HEK293 (cell line): ENCODE measurements around the gene SLC6A2.

Source experiments
- CTCF ChIA-PET: fragments of 350-600 bp; formaldehyde crosslinking; extraction: SDS; loops from one replicate; lab custom pipeline; 2021; ENCODE audit warnings: antibody characterized with exemption; lab: Yijun Ruan, JAX
- POLR2A ChIA-PET: fragments of 300-600 bp; formaldehyde crosslinking; extraction: SDS; loops from one replicate; lab custom pipeline; 2020; ENCODE audit warnings: antibody characterized with exemption, inconsistent platforms; lab: Yijun Ruan, JAX
- H3K27ac ChIP-seq: fragments of 200-500 bp; sonication (Bioruptor generic); 2 replicates; pipeline ENCODE4 v1.5.1; 2014; ENCODE audit warnings: low read depth, low read length, control low read depth, inconsistent platforms; ENCODE audit errors: extremely low read depth
- H3K36me3 ChIP-seq, 2 experiments: fragments of 200-500 bp in 1 of 2; sonication (Bioruptor generic) in 1 of 2; 1 replicate in 1 of 2; 2 replicates in 1 of 2; pipeline ENCODE4 v1.5.1; 2014 to 2017; ENCODE audit warnings: inconsistent platforms in 2 of 2, low read length in 2 of 2; ENCODE audit not compliant: control insufficient read depth in 2 of 2, insufficient read depth in 1 of 2
- H3K4me1 ChIP-seq: fragments of 200-500 bp; sonication (Bioruptor generic); 2 replicates; pipeline ENCODE4 v1.5.1; 2014; ENCODE audit warnings: mild to moderate bottlenecking, low read length, inconsistent platforms; ENCODE audit not compliant: control insufficient read depth, insufficient read depth
- H3K4me3 ChIP-seq: 2 replicates; pipeline ENCODE4 v1.5.1; 2011; ENCODE audit warnings: low read depth, mild to moderate bottlenecking, control low read depth, low read length, moderate library complexity
- H3K9me3 ChIP-seq: fragments of 200-500 bp; sonication (Bioruptor generic); 2 replicates; pipeline ENCODE4 v1.5.1; 2014; ENCODE audit warnings: low read depth, low read length, inconsistent platforms; ENCODE audit not compliant: control insufficient read depth, insufficient read depth
- CTCF ChIP-seq: fragments of 450-650 bp; formaldehyde crosslinking; IDR thresholded peaks from 2 replicates; pipeline ENCODE4 v1.5.1; 2016; ENCODE audit warnings: missing biosample characterization, missing genetic modification characterization
- GFI1B ChIP-seq: fragments of 450-650 bp; formaldehyde crosslinking; IDR thresholded peaks from 2 replicates; pipeline ENCODE4 v1.5.1; 2016; ENCODE audit warnings: missing biosample characterization, missing genetic modification characterization
- GLIS1 ChIP-seq: fragments of 450-650 bp; formaldehyde crosslinking; IDR thresholded peaks from 2 replicates; pipeline ENCODE4 v1.5.1; 2016; ENCODE audit warnings: missing biosample characterization, missing genetic modification characterization
- PATZ1 ChIP-seq: fragments of 450-650 bp; formaldehyde crosslinking; IDR thresholded peaks from 2 replicates; pipeline ENCODE4 v1.5.1; 2016; ENCODE audit warnings: missing biosample characterization, missing genetic modification characterization
- PRDM10 ChIP-seq: fragments of 450-650 bp; formaldehyde crosslinking; IDR thresholded peaks from 2 replicates; pipeline ENCODE4 v1.5.1; 2016; ENCODE audit warnings: missing biosample characterization, missing genetic modification characterization
- RBAK ChIP-seq: fragments of 450-650 bp; formaldehyde crosslinking; IDR thresholded peaks from 2 replicates; pipeline ENCODE4 v1.5.1; 2016; ENCODE audit warnings: missing biosample characterization, missing genetic modification characterization
- ZBTB26 ChIP-seq: fragments of 450-650 bp; formaldehyde crosslinking; optimal IDR thresholded peaks from 2 replicates; pipeline ENCODE3; 2016; ENCODE audit warnings: missing biosample characterization, mild to moderate bottlenecking, missing genetic modification characterization
- ZBTB48 ChIP-seq: fragments of 450-650 bp; formaldehyde crosslinking; IDR thresholded peaks from 2 replicates; pipeline ENCODE4 v1.5.1; 2016; ENCODE audit warnings: missing biosample characterization, missing genetic modification characterization
- ZIC2 ChIP-seq: fragments of 450-650 bp; formaldehyde crosslinking; IDR thresholded peaks from 2 replicates; pipeline ENCODE4 v1.5.1; 2016; ENCODE audit warnings: missing biosample characterization, missing genetic modification characterization
- ZNF274 ChIP-seq, 2 experiments: fragments of 200-500 bp in 1 of 2; fragments of 450-650 bp in 1 of 2; sonication (Bioruptor generic) in 1 of 2; formaldehyde crosslinking in 1 of 2; IDR thresholded peaks; 2 replicates each; pipeline versions ENCODE4 v1.5.1 to v1.6.1; 2014 to 2016; ENCODE audit warnings: borderline replicate concordance in 1 of 2, inconsistent platforms in 1 of 2, low read length in 1 of 2, missing biosample characterization in 1 of 2, missing genetic modification characterization in 1 of 2
- ZNF335 ChIP-seq: fragments of 450-650 bp; formaldehyde crosslinking; conservative IDR thresholded peaks from 2 replicates; pipeline ENCODE4 v1.5.1; 2016; ENCODE audit warnings: missing biosample characterization, missing genetic modification characterization
- ZNF449 ChIP-seq: fragments of 450-650 bp; formaldehyde crosslinking; IDR thresholded peaks from 2 replicates; pipeline ENCODE4 v1.5.1; 2017; ENCODE audit warnings: missing biosample characterization, mild to moderate bottlenecking, missing genetic modification characterization, moderate library complexity
- ZNF544 ChIP-seq: fragments of 450-650 bp; formaldehyde crosslinking; IDR thresholded peaks from 2 replicates; pipeline ENCODE4 v1.5.0; 2017; ENCODE audit warnings: missing biosample characterization, missing genetic modification characterization
- ZNF660 ChIP-seq: fragments of 450-650 bp; IDR thresholded peaks from 2 replicates; pipeline ENCODE4 v1.5.1; 2018; ENCODE audit warnings: missing biosample characterization, mild to moderate bottlenecking, missing genetic modification characterization
- ZNF830 ChIP-seq: fragments of 450-650 bp; IDR thresholded peaks from 2 replicates; pipeline ENCODE4 v1.5.0; 2018; ENCODE audit warnings: missing biosample characterization, missing genetic modification characterization, low read depth, mild to moderate bottlenecking, moderate library complexity

The SLC6A2 gene

GRCh38 chr16:55655897-55656681 is at the start of gene SLC6A2:
Gene SLC6A2, plus strand, starts transcription at chr16:55655988. Its CDS starts 707 bp downstream, at chr16:55656695.
- peak within 1 kb of the TSS; percentile 4 for H3K4me3 ChIP-seq
- no peaks in the 10 kb centered on the region for H3K4me1 ChIP-seq
- TF ChIP-seq ZNF449 (peak; percentile 53; the same call in 1 of the 2 replicates), PATZ1 (no peak), ZNF660 (tag by site-specific recombination) (0 out of 2 replicates have a peak, but pooled peaks have one; percentile 46), ZNF830 (no peak), ZBTB48 (tag by site-specific recombination) (0 out of 2 replicates have a peak, but pooled peaks have one; percentile 33), ZNF274 (IDR thresholded peaks at IDR 0.05; ENCODE audit: low read length) (no peak), ZNF274 (tag by site-specific recombination; IDR thresholded peaks at IDR 0.05; ENCODE audit: borderline replicate concordance) (no peak), GFI1B (tag by site-specific recombination) (no peak), PRDM10 (tag by site-specific recombination) (peak; percentile 35; the same call in 1 of the 2 replicates), GLIS1 (peak; percentile 19; the same call in 1 of the 2 replicates), ZNF544 (tag by site-specific recombination) (no peak), ZBTB26 (peak; percentile 45), RBAK (tag by site-specific recombination) (no peak), ZNF335 (tag by site-specific recombination) (peak; percentile 37; the same call in 1 of the 2 replicates), CTCF (tag by site-specific recombination) (peak; percentile 90), ZIC2 (tag by site-specific recombination) (peak; percentile 55)
- no peaks in the 10 kb centered on the region for H3K36me3 ChIP-seq
- H3K27ac ChIP-seq = no peak within 1 kb of the TSS
- ChIA-PET CTCF (interaction anchor here (1.1 kb wide), 1 partner anchor 10 kb away, joined by 3 read pairs; no protein-coding TSS in a partner anchor), POLR2A (no interaction called here)
- no peaks in the 10 kb centered on the region for H3K9me3 ChIP-seq
